Fibroblast of lung (primary cell): ENCODE results near the gene SVEP1. TPM values are rescaled to one million over a fixed set of nuclear protein-coding genes. Genes with fewer than 3 reads are reported as not detected.
A peak's percentile ranks its signal among the peaks of the same experiment; 100 is the strongest.

Source experiments
- DNase-seq, 2 donors: peaks; one replicate each; pipeline versions ENCODE4 v3.0.0 to v3.0.0-alpha.2; 2010; ENCODE audit warnings: low read depth in 2 of 2
- H2AFZ ChIP-seq: 2 replicates; pipeline ENCODE4 v1.5.1; 2012; ENCODE audit warnings: low read length, control low read depth, inconsistent platforms
- H3K27ac ChIP-seq: 2 replicates; pipeline ENCODE4 v1.5.1; 2011; ENCODE audit warnings: low read length, control low read depth; ENCODE audit not compliant: insufficient read depth
- H3K27me3 ChIP-seq: 2 replicates; pipeline ENCODE4 v1.5.1; 2011; ENCODE audit warnings: mild to moderate bottlenecking, low read length; ENCODE audit not compliant: control insufficient read depth, insufficient read depth
- H3K36me3 ChIP-seq: 2 replicates; pipeline ENCODE4 v1.5.1; 2011; ENCODE audit warnings: low read length; ENCODE audit not compliant: control insufficient read depth, insufficient read depth
- H3K4me1 ChIP-seq: 2 replicates; pipeline ENCODE4 v1.5.1; 2011; ENCODE audit warnings: low read length; ENCODE audit not compliant: control insufficient read depth, insufficient read depth; ENCODE audit errors: extremely low read depth
- H3K4me2 ChIP-seq: 2 replicates; pipeline ENCODE4 v1.5.1; 2011; ENCODE audit warnings: low read length, control low read depth; ENCODE audit not compliant: insufficient read depth; ENCODE audit errors: extremely low read depth
- H3K4me3 ChIP-seq, 4 experiments: fragments of 200-600 bp in 1 of 4; sonication (generic) in 1 of 4; replicated peaks in 1 of 4; 2 replicates each; pipeline ENCODE4 v1.5.1; 2011 to 2016; ENCODE audit warnings: low read length in 4 of 4, low read depth in 3 of 4, mild to moderate bottlenecking in 3 of 4, control low read depth in 2 of 4, inconsistent platforms in 1 of 4, mixed read lengths in 1 of 4; ENCODE audit not compliant: insufficient read depth in 1 of 4; ENCODE audit errors: control extremely low read depth in 1 of 4
- H3K79me2 ChIP-seq: 2 replicates; pipeline ENCODE4 v1.5.1; 2012; ENCODE audit warnings: mild to moderate bottlenecking, low read length, inconsistent platforms; ENCODE audit not compliant: control insufficient read depth, insufficient read depth
- H3K9ac ChIP-seq: 2 replicates; pipeline ENCODE4 v1.5.1; 2011; ENCODE audit warnings: mild to moderate bottlenecking, low read length, control low read depth; ENCODE audit not compliant: insufficient read depth
- H3K9me3 ChIP-seq: 2 replicates; pipeline ENCODE4 v1.5.1; 2012; ENCODE audit warnings: low read depth, low read length; ENCODE audit not compliant: control insufficient read depth, insufficient read depth
- H4K20me1 ChIP-seq: 2 replicates; pipeline ENCODE4 v1.5.1; 2011; ENCODE audit warnings: low read length; ENCODE audit not compliant: control insufficient read depth, insufficient read depth; ENCODE audit errors: extremely low read depth
- CTCF ChIP-seq, 2 donors: IDR thresholded peaks in 1 of 2; conservative IDR thresholded peaks in 1 of 2; 1 replicate in 1 of 2; 2 replicates in 1 of 2; pipeline ENCODE4 v1.5.1; 2011 to 2012; ENCODE audit warnings: low read length in 2 of 2, control low read depth in 1 of 2, inconsistent platforms in 1 of 2, low read depth in 1 of 2, mild to moderate bottlenecking in 1 of 2
- EZH2 ChIP-seq: IDR thresholded peaks from 2 replicates; pipeline ENCODE4 v1.5.1; 2012; ENCODE audit warnings: low read length, control low read depth, mild to moderate bottlenecking; ENCODE audit errors: missing control alignments
- polyA plus RNA-seq, 2 donors: library from polyadenylated mRNA; depleted of rRNA in 1 of 2; stranded (reverse) in 1 of 2; unstranded in 1 of 2; fragments of >200 nt; gene quantifications; 2 replicates each; pipeline ENCODE4 v1.2.1, GENCODE V29; 2011 to 2012; ENCODE audit warnings: missing spikeins in 1 of 2
- total RNA-seq: library from RNA; depleted of rRNA; stranded (reverse); fragments of >200 nt; gene quantifications from 2 replicates; pipeline ENCODE4 v1.2.1, GENCODE V29; 2014

SVEP1 gene
- total and polyA plus RNA-seq, 2 donors (not counting 1 experiment from before 2014, with no cell fraction given), result 46.3 to 96.9 TPM

GRCh38 chr9:110487196-110487595 lies 92.3 kb downstream of the SVEP1 start:
- Histone ChIP-seq H3K36me3 (peaks cover 2% of the 10 kb centered on the region), H3K4me3 (no peak overlapping the region), H3K4me2 (no peak overlapping the region), H3K9me3 (no peaks in the 10 kb centered on the region), H3K27ac (no peak overlapping the region), H4K20me1 (no peaks in the 10 kb centered on the region), H3K79me2 (no peaks in the 10 kb centered on the region), H3K27me3 (no peaks in the 10 kb centered on the region), H3K4me1 (no peaks in the 10 kb centered on the region), H2AFZ (no peak overlapping the region), H3K9ac (no peak overlapping the region)
- TF ChIP-seq EZH2 (no peak), CTCF (conservative IDR thresholded peaks at IDR 0.05 in 1 of 2, IDR thresholded peaks at IDR 0.05 in 1 of 2; ENCODE audit: low read depth in 1 of 2, low read length in 2 of 2) (no peak)
- DNase-seq, result peak in 1 of 2 donors; percentile 2

GRCh38 chr9:110486218-110486617 lies 93.3 kb downstream of the SVEP1 start:
- H3K4me3 ChIP-seq, result no peak overlapping the region
- peak in 1 of 2 donors; percentile 26 for DNase-seq
- H3K36me3 ChIP-seq, result peaks cover 2% of the 10 kb centered on the region
- H3K27ac ChIP-seq, result no peak overlapping the region
- no peak overlapping the region for H3K9ac ChIP-seq
- TF ChIP-seq CTCF (conservative IDR thresholded peaks at IDR 0.05 in 1 of 2, IDR thresholded peaks at IDR 0.05 in 1 of 2; ENCODE audit: low read depth in 1 of 2, low read length in 2 of 2) (no peak), EZH2 (no peak)
- no peaks in the 10 kb centered on the region for H4K20me1 ChIP-seq
- H3K4me1 ChIP-seq, result no peaks in the 10 kb centered on the region
- no peak overlapping the region for H3K4me2 ChIP-seq
- no peaks in the 10 kb centered on the region for H3K79me2 ChIP-seq
- H3K9me3 ChIP-seq, result no peaks in the 10 kb centered on the region
- H2AFZ ChIP-seq, result no peak overlapping the region
- no peaks in the 10 kb centered on the region for H3K27me3 ChIP-seq

GRCh38 chr9:110479481-110479880 lies 100.1 kb downstream of the SVEP1 start:
- no peak for DNase-seq
- H3K27ac ChIP-seq, result no peak overlapping the region
- H3K9me3 ChIP-seq, result no peaks in the 10 kb centered on the region
- no peak overlapping the region for H3K4me3 ChIP-seq
- no peak overlapping the region for H2AFZ ChIP-seq
- H3K79me2 ChIP-seq, result no peaks in the 10 kb centered on the region
- peaks cover 2% of the 10 kb centered on the region for H3K36me3 ChIP-seq
- H3K9ac ChIP-seq, result no peak overlapping the region
- no peak overlapping the region for H3K4me2 ChIP-seq
- no peak for TF ChIP-seq CTCF (conservative IDR thresholded peaks at IDR 0.05 in 1 of 2, IDR thresholded peaks at IDR 0.05 in 1 of 2; ENCODE audit: low read depth in 1 of 2, low read length in 2 of 2)
- no peak for TF ChIP-seq EZH2
- no peaks in the 10 kb centered on the region for H3K4me1 ChIP-seq
- H3K27me3 ChIP-seq, result no peaks in the 10 kb centered on the region
- H4K20me1 ChIP-seq, result no peaks in the 10 kb centered on the region
